ENCODE results near the gene WDR83. TPM values are rescaled to one million over a fixed set of nuclear protein-coding genes. Genes with fewer than 3 reads are reported as not detected.
A peak's percentile ranks its signal among the peaks of the same experiment; 100 is the strongest.
"Not testable (repeated sequence)": the region's sequence is repeated elsewhere in the genome, so short reads cannot be mapped to it uniquely, and the experiment has no call there.

Gene WDR83
- total RNA-seq (2014; rRNA removed; shearing (Covaris generic)) (8.2 and 9.4 TPM in 2 replicates), polyA plus RNA-seq (2016; fragmentation: Nextera tagmentation; extraction: Ambion mirVana) (12.7 and 13.1 TPM in 2 replicates)

- Histone ChIP-seq H3K4me3 (peak within 1 kb of the TSS; percentile 88), H3K27ac (peak within 1 kb of the TSS; percentile 93), H3K9ac (peak within 1 kb of the TSS; percentile 96), H3K36me3 (ENCODE audit: low read depth) (no peaks in the 10 kb centered on the region), H4K20me1 (ENCODE audit: insufficient read depth) (no peaks in the 10 kb centered on the region), H3K27me3 (replicated peaks; ENCODE audit: insufficient read depth) (no peaks in the 10 kb centered on the region), H3K79me2 (ENCODE audit: insufficient read depth) (peaks cover 55% of the 10 kb centered on the region), H3K4me1 (ENCODE audit: insufficient read depth) (peaks cover 26% of the 10 kb centered on the region), H2AFZ (peak within 1 kb of the TSS; percentile 92), H3K9me3 (ENCODE audit: low read depth) (no peaks in the 10 kb centered on the region), H3K9me2 (ENCODE audit: insufficient read depth) (no peaks in the 10 kb centered on the region), H3F3A (ENCODE audit: insufficient read depth) (peaks cover 6% of the 10 kb centered on the region; the same call in 1 of the 2 replicates), H3K4me2 (ENCODE audit: unreplicated experiment) (peak within 1 kb of the TSS; percentile 91)
- 1% methylated on average over 36 to 46 of the region's 46 CpGs for WGBS, 2 experiments (ENCODE audit: low coverage in 1 of 2, low lambda C conversion rate in 2 of 2, missing lambda C conversion rate in 2 of 2)
- TF ChIP-seq EZH2 (IDR thresholded peaks at IDR 0.05; ENCODE audit: insufficient read depth, poor library complexity, severe bottlenecking) (no peak), EZH2phosphoT487 (IDR thresholded peaks at IDR 0.05; ENCODE audit: insufficient read depth, low read depth) (no peak)
- in situ Hi-C loops (cut with MboI), result no loop called here
- peak; percentile 87 for DNase-seq
Measured at GRCh38 chr19:12666265-12667048, at the start of gene WDR83, which contains the start of gene MAN2B1. Gene WDR83 (plus strand): TSS chr19:12666807. CDS start chr19:12669791, 2,984 bp downstream. Gene MAN2B1 (minus strand): TSS chr19:12666742. CDS start chr19:12666701, 41 bp downstream.

- Histone ChIP-seq H3F3A (ENCODE audit: insufficient read depth) (peaks cover 32% of the 10 kb centered on the region), H3K79me2 (ENCODE audit: insufficient read depth) (peaks cover 93% of the 10 kb centered on the region), H4K20me1 (ENCODE audit: insufficient read depth) (peaks cover 7% of the 10 kb centered on the region; the same call in 1 of the 2 replicates), H3K9me3 (ENCODE audit: low read depth) (no peaks in the 10 kb centered on the region), H3K27ac (no peak overlapping the region), H3K4me3 (no peak overlapping the region), H2AFZ (no peak overlapping the region), H3K9ac (no peak overlapping the region), H3K36me3 (ENCODE audit: low read depth) (no peaks in the 10 kb centered on the region; the same call in 1 of the 2 replicates), H3K9me2 (ENCODE audit: insufficient read depth) (no peaks in the 10 kb centered on the region), H3K27me3 (replicated peaks; ENCODE audit: insufficient read depth) (no peaks in the 10 kb centered on the region), H3K4me1 (ENCODE audit: insufficient read depth) (peaks cover 28% of the 10 kb centered on the region), H3K4me2 (ENCODE audit: unreplicated experiment) (no peak overlapping the region)
- in situ Hi-C loops (cut with MboI), result no loop called here
- no peak for DNase-seq
- 98 to 100% methylated on average over 4 of the region's 4 CpGs for WGBS, 2 experiments (ENCODE audit: low coverage in 1 of 2, low lambda C conversion rate in 2 of 2, missing lambda C conversion rate in 2 of 2)
- no peak for TF ChIP-seq EZH2 (IDR thresholded peaks at IDR 0.05; ENCODE audit: insufficient read depth, poor library complexity, severe bottlenecking)
- TF ChIP-seq EZH2phosphoT487 (IDR thresholded peaks at IDR 0.05; ENCODE audit: insufficient read depth, low read depth), result no peak
Measured at GRCh38 chr19:12617646-12618045, 49.0 kb upstream of the WDR83 start.

- peaks cover 93% of the 10 kb centered on the region for H3K79me2 ChIP-seq (ENCODE audit: insufficient read depth)
- H3K27ac ChIP-seq; H3K9ac ChIP-seq; H4K20me1 ChIP-seq (ENCODE audit: insufficient read depth); in situ Hi-C loops (cut with MboI); H3K4me3 ChIP-seq; H3K9me3 ChIP-seq (ENCODE audit: low read depth); H2AFZ ChIP-seq; H3K27me3 ChIP-seq (replicated peaks; ENCODE audit: insufficient read depth); H3K4me2 ChIP-seq (ENCODE audit: unreplicated experiment); DNase-seq; H3K9me2 ChIP-seq (ENCODE audit: insufficient read depth): not testable (repeated sequence)
- H3K36me3 ChIP-seq (ENCODE audit: low read depth), result peaks cover 25% of the 10 kb centered on the region
- WGBS, 2 experiments (ENCODE audit: low coverage in 1 of 2, low lambda C conversion rate in 2 of 2, missing lambda C conversion rate in 2 of 2), result 86 to 96% methylated on average over 8 to 19 of the region's 26 CpGs
- H3F3A ChIP-seq (ENCODE audit: insufficient read depth), result peaks cover 17% of the 10 kb centered on the region
- peaks cover 24% of the 10 kb centered on the region for H3K4me1 ChIP-seq (ENCODE audit: insufficient read depth)
Measured at GRCh38 chr19:12621253-12622024, 45.2 kb upstream of the WDR83 start.

- Histone ChIP-seq H3K79me2 (ENCODE audit: insufficient read depth) (peaks cover 87% of the 10 kb centered on the region), H4K20me1 (ENCODE audit: insufficient read depth) (no peaks in the 10 kb centered on the region), H3K27ac (no peak overlapping the region), H3K9ac (no peak overlapping the region), H3K4me2 (ENCODE audit: unreplicated experiment) (no peak overlapping the region), H3F3A (ENCODE audit: insufficient read depth) (no peaks in the 10 kb centered on the region), H3K9me2 (ENCODE audit: insufficient read depth) (no peaks in the 10 kb centered on the region), H3K36me3 (ENCODE audit: low read depth) (peaks cover 46% of the 10 kb centered on the region), H3K4me3 (no peak overlapping the region), H2AFZ (no peak overlapping the region), H3K27me3 (replicated peaks; ENCODE audit: insufficient read depth) (no peaks in the 10 kb centered on the region), H3K9me3 (ENCODE audit: low read depth) (peaks cover 7% of the 10 kb centered on the region), H3K4me1 (ENCODE audit: insufficient read depth) (peaks cover 6% of the 10 kb centered on the region)
- 85 to 87% methylated on average over 4 of the region's 4 CpGs for WGBS, 2 experiments (ENCODE audit: low coverage in 1 of 2, low lambda C conversion rate in 2 of 2, missing lambda C conversion rate in 2 of 2)
- in situ Hi-C loops (cut with MboI), result no loop called here
- peak; percentile 41 for DNase-seq
- TF ChIP-seq EZH2phosphoT487 (IDR thresholded peaks at IDR 0.05; ENCODE audit: insufficient read depth, low read depth) (no peak), EZH2 (IDR thresholded peaks at IDR 0.05; ENCODE audit: insufficient read depth, poor library complexity, severe bottlenecking) (no peak)
Measured at GRCh38 chr19:12623361-12624031, 43.1 kb upstream of the WDR83 start.
